ENCODE measurements around the gene BET1.

DNA sequence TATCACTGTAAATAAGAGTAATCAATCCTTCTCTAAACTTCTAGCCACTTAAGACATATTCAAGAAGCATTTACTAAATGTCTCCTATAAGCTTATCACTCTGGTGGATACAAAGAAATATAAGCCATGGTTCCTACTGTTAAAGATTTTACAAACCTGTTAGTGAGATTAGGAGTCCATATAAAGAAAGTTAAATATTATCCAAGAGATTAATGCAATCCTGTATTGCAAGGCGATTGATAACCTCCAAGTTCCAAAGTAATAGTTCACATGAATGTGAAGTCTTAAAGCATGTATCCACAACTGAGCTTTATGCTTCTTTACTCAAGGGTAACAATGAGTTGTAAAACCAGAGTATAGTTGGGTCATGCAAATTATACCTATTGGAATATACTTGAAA lies 12.6 kb upstream of the BET1 start:
- TF ChIP-seq, protein P1, sequence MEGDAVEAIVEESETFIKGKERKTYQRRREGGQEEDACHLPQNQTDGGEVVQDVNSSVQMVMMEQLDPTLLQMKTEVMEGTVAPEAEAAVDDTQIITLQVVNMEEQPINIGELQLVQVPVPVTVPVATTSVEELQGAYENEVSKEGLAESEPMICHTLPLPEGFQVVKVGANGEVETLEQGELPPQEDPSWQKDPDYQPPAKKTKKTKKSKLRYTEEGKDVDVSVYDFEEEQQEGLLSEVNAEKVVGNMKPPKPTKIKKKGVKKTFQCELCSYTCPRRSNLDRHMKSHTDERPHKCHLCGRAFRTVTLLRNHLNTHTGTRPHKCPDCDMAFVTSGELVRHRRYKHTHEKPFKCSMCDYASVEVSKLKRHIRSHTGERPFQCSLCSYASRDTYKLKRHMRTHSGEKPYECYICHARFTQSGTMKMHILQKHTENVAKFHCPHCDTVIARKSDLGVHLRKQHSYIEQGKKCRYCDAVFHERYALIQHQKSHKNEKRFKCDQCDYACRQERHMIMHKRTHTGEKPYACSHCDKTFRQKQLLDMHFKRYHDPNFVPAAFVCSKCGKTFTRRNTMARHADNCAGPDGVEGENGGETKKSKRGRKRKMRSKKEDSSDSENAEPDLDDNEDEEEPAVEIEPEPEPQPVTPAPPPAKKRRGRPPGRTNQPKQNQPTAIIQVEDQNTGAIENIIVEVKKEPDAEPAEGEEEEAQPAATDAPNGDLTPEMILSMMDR (IDR thresholded peaks at IDR 0.05), result no peak
- no peak for TF ChIP-seq POLR2A (IDR thresholded peaks at IDR 0.05)
